B cell (primary cell): ENCODE data around the gene TRIP13.

Source experiments
- CTCF ChIP-seq: fragments of 200-600 bp; IDR thresholded peaks from one replicate; pipeline ENCODE4 v1.8.0; 2022; ENCODE audit warnings: antibody characterized with exemption, mild to moderate bottlenecking
- EZH2 ChIP-seq: IDR thresholded peaks from 2 replicates; pipeline ENCODE4 v1.6.1; 2012; ENCODE audit warnings: borderline replicate concordance, low read depth, mild to moderate bottlenecking, moderate library complexity, low read length; ENCODE audit not compliant: insufficient read depth, poor library complexity, severe bottlenecking

GRCh38 chr5:863244-863805 lies 29.4 kb upstream of the TRIP13 start:
- TF ChIP-seq EZH2 (no peak), CTCF (no peak)
